Stimulated activated CD4-positive, alpha-beta T cell treated with anti-CD3 and anti-CD28 coated beads, Interleukin-12 subunit alpha, Interleukin-12 subunit beta, amount 100 ng/mL, for 48 hours (primary cell): ENCODE results near the gene STRA6.

Experiments
- DNase-seq, 3 donors: peaks; one replicate each; pipeline ENCODE4 v3.0.0-alpha.2; 2020; ENCODE audit warnings: low read depth in 2 of 3, low spot score in 1 of 3

The STRA6 gene

DNA sequence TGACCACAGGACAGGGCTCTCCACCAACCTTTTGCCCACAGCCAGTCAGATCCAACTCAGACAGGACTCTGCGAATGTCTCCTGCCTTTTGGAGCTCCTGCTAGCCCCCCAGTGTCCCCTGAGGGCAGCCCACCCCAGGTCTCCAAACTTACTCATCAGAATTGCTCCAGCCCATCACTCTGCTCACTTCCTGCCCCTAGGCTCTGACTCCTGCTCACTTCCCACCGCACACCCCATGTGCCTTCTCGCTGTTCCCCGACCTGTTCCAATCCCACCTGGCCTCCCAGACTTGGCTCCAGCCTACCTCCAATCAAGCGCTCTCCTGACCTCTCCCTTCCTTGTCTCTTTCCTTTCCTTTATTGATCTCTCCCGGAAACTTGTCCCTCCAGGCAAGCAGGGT, 5.9 kb upstream of the STRA6 start:
- DNase-seq = no peak

DNA sequence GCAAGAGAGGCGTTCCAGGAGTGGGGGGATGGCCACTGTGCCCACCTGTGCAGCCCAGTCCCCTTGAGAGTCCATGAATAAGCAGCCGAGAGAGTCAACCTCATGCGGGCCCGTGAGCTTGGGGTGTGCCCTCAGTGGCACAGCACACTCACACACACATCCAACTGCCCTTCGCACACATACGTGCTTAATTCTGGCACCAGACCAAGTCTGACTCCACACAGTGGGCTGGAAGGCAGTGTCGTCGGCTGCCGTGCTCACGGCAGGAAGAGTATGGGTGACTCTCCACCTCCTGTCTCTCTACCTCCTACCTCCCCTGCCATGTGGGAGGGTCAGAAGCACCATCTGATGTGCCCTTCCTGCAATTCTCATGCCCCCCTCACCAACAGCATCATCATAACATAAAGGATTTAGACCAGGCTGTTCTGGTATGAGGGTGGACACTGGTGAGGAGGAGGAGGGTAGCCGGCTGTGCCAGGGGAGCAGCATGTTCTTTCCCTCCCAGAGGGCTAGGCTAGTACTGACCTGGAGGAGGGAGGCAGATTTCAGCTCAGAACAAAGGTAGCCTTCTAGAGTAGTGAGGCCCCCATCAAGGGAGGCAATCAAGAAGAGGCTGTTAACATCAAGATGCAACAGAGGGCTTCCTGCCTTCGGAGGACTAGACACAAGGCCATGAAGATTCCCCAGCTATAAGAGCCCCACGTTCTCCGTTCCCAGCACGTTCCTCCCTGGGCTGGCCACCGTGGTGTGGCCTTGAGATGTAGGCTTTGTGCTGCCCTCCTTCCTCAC, 5.3 kb upstream of the STRA6 start:
- DNase-seq = no peak

DNA sequence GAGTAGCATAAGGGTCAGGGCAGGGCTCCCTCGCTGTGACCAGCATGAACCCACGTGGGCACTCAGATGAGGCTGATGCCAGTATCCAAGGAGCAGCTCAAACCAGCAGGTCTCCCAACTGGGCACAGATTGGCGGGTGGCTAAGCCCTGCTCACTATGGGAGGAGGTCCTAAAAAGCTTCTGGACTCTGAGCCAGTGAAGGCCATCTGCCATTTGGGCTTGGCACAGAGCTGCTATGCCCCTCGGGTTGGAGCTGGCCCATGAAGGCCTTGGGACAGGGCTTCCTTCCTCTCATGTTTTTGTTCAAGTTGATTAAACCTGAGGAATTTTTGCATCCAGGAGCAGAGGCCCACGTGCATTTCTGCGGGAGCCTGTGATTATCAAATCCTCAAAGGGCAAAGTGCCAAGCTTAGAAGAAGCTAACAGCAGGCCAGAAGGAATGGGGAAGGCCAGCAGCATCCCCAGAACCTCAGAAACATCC, 4.3 kb upstream of the STRA6 start:
- no peak for DNase-seq

DNA sequence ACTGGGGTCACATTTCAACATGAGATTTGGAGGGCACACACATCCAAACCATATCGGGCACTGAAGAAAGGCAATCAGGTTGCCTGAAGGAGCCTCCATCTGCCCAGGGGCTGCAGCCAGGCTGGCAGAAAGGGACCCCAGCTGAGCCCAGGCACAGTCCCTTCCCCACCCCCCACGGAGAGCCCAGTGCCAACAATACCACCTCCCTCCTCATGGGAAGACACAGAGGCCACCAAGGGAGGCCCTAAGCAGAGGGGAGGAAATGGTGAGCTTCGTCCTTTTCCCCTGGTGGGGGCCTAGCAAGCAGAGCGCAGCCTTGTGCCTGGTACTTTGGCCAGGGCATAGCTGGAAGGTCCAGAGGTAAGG, 3.0 kb upstream of the STRA6 start:
- DNase-seq = no peak

DNA sequence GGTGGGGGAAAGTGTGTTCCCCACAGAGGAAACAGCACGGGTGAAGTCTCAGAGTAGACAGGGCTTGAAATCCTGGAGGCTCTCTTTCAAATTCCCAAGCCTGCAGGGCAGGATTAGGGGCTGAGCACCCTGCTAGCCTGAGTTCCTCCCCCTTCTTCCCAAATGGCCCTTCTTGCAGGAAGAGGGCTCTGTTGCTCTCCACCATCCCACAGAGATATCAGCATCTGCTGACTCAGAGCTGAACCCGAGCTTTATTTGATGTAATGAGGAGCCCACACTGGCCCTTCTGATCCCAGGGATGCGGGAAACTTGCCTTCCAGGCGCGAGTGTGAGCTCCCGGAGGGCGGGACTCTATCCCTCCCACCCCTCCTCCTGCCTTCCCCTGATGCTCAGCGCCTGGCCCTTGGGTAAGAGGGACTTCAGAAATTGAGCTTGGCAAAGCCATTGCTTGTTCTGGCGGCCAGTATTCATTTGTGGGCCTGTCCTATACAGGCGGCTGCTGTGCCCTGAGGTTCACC, 1.4 kb upstream of the STRA6 start:
- DNase-seq = no peak

DNA sequence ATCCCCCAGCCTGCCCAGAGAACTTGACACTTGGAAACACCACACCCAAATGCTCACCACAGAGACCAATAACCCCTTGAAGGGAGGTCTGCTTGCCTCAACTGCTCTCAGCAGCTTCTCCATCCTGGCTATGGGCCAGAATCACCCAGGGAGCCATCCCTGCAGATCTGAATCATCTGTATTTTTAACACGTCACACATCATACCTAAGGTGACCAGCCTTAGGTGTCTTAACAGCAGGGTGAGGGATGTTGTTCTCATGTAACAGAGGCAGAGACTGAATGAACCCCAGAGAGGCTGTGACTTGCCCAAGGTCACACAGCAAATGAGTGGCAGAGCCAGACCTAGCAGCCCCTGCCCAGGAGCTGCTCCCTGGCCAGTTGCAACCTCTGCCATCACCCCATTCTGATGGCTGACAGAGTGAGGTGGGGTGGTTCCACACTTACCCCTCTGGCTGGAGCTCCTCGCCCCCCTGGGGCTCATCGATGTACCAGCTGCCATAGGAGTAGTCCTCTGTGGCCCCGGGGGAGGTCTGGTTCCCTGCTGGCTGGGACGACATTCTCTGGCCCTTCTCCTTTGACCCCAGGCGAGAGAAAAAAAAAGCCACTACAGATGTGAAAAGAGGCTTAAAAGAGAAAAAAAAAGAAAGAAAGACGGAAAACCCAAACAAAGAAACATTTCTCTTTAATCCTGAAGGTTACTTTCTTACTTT, 722 bp downstream of the STRA6 start:
- DNase-seq = no peak

DNA sequence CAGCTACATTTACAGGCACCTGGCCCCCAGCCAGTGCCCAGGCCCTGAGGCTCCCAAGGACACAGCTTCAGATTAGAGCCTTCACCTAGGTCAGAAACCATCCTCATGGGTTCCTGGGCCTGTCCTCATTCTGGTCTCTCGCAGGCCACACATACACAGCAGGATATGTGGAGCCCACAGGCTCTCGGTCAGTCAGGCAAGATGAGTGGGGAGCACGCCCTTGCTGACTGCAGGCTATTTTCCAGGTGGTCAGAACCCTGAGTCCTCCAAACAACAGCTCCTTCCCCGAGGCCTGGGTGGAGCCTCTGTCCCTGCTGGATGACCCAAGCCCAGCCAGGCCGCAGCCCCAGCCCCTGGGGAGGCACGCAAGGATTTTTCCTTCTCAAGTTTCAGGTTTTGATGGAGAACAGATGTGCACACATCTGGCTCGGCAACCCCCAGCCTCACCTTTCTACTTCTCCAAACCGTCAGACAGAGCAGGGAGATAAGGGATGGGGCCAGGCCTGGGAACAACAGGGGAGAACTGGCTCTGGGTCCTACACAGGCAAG, 1.6 kb downstream of the STRA6 start:
- no peak for DNase-seq

DNA sequence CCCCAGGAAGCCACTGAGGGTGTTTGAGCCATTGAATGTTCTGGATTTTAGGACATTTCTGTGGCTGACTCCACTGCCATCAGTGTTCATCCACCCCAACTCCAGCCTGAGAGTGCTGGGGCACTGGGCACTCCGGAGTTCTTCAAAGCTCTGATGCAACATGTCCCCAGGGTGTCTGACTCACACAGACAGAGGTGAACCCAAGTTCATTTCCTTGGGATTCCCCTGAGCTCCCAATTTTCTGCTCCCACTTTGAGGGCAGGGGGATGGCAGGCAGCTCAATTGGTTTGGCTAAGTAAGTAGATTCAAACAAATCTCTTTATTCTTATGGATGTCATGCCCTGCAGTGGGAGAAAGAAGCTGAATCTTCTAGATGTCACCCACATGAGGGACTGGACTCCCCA, 2.2 kb downstream of the STRA6 start:
- DNase-seq = no peak

DNA sequence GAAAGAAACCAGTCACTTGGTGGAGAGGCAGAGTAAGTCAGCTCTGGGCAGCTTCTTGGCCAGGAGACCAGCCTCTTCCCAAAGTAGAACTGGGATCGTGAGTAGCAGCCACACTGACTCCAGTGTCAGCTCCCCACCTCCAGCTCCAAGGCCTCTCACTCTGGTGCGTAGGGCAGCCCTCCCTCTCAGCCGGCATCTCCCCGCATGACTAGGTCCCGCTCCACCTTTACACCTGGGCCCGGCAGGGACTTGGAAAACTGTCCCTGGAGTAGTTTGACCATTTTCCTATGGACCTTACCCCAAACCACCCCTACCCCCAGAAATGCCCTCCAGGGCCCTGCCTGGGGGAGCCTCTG, 3.3 kb downstream of the STRA6 start:
- no peak for DNase-seq

DNA sequence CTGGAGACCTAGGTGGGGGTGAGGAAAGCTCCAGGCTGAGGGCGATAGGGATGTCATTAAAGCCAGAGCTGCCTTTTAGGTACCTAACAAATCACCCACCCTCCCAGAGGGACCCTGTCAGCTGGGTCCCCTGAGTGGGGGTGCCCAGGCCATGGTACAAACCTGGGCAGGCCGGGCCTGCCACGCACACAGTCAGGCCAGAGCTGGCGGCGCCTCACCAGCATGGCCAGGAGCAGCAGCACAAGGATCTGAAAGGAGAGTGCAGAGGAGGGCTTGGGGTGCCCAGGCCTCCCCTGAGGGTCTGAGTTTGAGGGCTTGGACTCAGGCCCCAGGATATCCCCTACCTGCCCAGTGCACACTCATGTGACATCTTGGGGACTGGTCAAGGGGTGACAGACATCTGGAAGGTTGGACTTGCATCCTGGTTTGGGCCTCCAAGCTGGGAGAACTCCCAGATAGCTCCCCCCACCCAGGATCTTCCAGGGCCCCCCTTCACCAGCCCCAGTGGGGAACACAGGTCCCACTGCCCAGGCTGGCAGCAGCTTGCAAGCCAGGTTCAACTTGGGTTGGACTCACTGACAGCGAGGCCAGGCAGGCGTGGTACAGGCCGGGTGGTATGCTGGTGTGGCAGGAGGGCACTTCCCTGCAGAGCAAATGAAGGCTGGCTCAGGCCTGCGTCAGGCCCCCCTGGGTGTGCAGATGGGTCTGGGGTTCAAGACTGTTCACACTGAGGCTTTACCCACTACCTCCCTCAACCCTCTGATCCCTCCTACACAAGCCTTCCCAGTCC, 5.2 kb downstream of the STRA6 start:
- no peak for DNase-seq

DNA sequence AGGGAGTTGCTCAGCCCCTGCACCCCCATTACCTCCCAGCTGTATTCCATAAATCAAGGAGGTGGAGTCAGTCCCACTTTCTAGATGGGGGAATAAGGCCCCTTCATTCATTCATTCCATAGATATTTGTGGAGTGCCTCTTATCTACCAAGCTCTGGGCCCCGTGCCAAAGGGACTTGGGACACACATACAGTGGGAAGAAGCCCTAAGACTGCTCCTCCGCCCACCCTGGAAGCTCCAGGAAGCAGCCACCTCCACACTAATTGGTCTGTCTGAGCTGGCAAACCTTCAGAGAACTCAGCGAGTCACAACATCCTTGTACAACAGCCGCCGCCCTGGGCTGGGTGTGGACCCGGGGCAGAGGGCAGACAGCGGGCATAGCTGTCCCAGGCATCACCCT, 6.4 kb downstream of the STRA6 start:
- no peak for DNase-seq

DNA sequence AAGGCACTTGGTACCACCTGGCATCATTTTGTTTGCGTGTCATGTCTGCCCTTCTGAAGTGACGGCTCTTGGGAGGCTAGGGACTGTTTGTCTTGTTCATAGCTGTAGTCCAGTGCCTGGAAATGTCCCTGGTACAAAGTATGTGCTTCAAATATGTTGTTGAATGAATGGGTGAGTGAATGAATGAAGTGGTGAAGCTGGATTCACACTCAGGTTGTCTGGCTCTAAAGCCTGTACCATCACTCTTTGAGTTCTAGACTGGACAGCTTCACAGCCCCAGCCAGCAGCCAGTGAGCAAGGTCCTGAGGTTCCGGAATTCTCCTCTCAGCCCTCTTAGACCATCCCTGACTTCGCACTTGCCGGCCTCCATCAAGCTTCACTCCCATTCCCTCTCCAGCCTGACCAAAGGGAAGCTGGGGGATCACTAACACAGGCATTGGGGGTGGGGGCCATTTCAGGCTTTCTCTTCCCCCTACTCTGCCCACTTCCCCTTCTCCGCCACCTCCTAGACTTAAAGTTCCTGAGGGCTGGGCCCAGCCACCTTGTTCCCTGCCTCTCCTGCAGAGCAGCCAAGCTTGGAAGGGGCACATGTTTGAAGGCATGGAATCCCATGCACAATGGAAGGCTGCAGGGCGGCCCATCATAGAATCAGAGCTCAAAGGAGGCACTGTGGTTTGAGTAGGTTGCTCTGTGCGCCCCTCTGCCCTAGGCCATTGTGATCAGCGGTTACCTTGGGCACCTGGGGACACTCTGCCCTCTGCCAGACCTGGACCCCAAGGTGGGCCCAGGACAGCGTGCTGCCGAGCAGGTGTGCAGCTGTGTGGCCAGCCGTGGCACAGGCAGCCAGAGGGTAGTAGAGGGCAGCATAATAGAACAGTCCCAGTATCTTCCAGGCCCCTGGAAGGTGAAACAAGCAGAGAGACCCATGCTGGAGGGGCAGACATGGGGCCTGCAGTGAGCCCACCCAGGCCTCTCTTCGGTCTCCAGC, 7.7 kb downstream of the STRA6 start:
- no peak for DNase-seq

DNA sequence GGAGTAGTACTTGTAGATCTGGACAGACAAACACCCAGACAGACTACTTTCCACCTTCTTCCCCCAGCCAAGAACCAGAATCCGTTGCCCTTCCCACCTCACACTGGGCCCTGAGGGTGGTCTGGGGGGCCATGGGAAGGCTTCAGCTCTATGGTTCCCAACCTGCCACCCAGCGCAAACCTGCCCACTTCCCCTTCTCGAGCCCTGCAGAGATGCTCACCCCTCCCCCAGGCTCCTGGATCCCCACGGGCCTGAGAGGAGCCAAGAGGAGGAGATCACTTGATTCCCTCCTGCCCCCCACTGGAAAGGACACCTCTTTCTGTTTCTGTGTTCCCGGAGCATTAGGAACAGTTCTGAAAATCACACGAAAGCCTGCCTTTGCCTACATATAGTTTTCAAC, 8.7 kb downstream of the STRA6 start:
- DNase-seq = no peak

DNA sequence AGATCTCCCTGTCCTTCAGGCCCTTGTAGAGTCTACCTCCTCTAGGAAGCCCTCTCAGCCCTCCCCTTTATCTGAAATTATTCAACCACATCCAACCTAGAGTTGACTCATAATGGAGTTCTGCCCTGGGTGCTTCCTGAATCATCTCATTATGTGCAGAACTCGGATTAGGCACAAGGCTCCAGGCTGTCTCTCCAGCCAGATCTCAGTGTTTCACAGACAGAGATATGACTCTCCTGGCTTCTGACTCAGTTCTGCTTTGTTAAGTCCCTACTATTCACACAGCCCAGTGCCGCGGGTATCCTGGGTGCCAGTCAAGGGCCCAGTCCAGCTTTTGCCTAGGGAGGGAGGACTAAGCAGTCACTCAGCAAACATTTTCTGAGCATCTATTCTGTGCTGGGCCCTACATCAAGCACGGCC, 9.3 kb downstream of the STRA6 start:
- no peak for DNase-seq

DNA sequence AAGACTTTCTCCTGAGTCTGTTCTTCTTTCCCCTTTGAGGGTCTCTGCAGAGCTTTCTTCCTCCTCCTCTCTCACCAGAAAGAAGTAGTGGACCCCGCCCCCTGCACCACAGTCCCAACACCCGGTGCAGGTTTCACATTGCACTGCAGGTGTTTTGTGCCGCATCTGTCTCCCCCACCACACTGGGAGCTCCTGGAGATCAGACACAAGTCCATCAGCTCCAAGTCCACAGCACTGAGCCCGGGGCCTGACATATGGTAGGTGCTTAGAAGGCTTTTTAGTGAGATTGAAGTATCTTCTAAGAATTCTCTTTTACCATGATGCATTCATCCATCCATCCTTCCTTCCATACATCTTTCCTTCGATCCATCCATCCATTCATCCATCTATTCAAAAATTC, 9.8 kb downstream of the STRA6 start:
- DNase-seq = no peak

DNA sequence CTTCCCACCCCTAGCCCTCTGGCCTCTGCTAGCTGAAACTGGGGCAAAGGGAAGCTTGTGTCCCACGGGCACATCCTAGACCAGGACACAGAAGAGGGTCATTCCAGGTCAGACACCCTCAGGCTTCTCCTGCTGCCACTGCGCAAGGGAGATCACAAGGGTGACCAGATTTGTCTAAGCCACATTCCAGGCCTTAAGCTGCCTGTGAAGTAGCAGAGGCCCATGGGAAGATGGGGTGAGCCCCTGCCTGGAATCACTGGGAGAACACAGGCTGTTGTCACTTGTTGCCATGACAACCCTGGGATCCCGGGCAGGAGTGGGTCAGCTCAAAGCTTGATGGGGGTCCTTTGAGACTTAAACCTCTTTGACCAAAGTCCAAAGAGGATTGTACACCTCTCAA, 10.8 kb downstream of the STRA6 start:
- no peak for DNase-seq

DNA sequence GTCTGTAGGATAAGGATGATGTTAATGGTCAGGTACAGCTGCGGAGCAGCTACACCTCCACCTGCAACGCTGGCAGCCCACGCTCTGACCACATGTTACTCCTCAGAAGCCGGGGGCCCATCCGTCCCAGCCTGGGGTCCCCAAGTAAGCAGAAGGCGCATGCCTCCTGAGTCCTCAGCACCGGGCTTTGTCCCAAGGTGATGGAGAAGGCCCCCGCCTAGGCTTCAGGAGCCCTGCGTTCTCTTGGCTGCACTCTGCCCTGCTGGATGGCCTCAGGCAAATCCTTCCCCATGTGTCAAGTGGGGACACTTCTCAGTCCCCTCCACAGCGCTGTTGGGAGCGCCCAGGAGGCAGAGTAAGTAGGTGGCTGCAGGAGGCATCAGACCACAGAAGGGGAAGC, 14.4 kb downstream of the STRA6 start:
- DNase-seq = no peak

DNA sequence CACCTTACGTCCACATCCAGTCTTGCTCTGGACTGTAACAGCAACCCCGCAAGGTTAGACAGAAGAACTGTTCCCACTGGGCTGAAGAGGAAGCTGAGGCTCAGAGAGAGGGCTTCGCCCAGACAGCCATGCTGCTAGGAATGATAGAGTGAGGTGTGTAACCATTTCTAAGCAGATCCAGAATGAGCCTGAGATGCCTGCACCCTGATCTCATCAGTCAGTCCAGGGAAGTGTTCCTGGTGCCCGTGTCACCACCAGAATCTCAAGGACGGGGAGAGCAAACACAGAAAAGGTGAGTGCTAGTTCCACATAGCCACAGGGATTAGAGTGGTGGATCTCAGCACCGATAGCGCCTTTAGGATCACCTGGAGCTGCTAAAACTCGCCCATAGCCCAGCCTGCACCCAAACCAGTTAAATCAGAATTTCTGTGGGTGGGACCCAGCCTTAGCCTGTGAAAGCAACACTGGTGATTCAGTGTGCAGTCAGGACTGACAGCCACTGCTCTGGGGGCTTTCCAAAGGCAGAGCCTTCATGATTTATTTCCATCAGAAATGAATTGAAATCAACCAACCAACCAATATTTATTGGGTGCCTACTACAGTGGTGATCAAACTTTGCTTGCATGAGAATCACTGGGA, 16.8 kb downstream of the STRA6 start:
- DNase-seq = no peak

DNA sequence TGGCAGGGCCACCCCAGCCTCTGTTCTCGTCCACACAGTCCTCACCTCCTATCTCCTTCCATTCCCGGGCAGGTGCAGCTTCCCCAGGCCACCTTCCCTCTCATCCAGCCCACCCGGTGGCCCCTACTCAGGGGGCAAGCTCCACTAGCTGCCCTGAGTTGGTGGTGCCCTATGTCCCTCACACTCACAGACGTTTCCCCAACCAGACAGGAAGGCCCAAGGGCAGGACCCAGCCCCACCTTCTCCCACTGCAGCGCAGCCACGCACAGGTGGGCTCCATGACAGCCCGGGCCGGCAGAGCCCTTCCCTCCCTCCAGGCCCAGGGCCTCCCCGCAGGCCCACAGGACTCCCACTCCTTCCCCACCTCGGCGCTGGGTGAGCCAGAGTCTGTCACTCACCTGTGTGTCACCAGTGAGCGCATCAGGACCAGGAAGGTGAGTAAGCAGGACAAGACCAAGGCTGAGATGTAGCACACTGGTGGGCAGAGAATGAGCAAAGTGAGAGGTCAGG, 17.9 kb downstream of the STRA6 start:
- DNase-seq = peak in 1 of 3 donors; percentile 3

DNA sequence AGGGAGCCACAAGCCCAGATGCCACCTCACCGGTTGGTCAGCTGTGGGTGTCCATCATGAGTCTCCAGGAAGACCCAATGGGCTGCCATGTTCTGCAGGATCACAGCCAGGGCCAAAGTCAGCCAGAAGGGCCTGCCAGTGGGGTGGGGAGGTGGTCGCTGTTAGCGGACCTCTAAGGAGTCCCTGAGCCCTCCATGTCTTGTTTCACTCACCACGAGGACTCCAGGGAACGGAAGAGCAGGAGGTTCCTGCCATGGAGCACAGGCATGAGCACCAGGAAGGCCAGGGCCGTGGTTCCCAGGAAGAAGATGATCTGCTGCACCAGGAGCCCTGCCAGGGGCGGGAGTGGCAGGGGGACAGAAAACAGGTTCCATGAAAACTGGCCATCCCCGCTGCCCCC, 20.5 kb downstream of the STRA6 start:
- DNase-seq = no peak
